Measurements from ENCODE around the gene IRAK1. TPM values are rescaled to one million over a fixed set of nuclear protein-coding genes. Genes with fewer than 3 reads are reported as not detected.
A peak's percentile ranks its signal among the peaks of the same experiment; 100 is the strongest.

IRAK1 gene
- total RNA-seq, 1 donor from 2014 or later, result 89.4 TPM

DNA sequence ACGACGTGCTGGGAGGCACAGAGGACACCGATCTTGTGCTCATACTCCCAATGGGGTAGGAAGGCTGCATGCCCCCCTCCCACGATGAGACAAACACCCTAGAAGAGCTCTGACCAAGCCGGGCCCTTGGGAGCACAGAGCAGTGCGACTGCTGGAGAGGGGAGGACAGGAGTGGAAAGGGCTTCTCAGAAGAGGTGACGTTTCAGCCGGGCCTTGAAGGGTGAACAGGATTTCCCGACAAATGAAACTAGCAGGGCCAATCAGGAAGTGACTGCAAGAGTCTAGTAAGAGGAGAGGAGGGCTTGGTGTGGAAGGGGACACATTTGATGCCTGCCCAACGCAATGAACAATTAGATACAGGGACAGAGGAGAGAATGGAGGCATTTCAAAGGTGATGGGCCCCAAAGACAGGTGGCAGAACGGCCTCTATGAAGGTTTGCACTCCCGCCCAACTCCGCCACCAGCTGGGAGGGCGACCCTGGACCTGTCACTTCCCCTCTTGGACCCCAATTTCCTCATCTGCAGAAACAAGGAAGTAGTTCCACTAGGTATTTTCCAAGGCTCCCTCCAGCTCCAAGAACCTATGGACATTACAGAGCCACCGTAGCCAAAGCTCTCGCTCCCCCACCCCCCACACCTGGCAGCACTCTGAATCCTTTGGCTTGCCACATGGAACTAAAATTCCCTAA, 52.0 kb downstream of the IRAK1 start:
- Histone ChIP-seq H3K36me3 (peaks cover 7% of the 10 kb centered on the region), H3K27ac (peak overlapping the region; percentile 65), H3K4me1 (peaks cover 34% of the 10 kb centered on the region), H3K4me3 (peak overlapping the region; percentile 68), H3K9me3 (no peaks in the 10 kb centered on the region), H3K27me3 (no peaks in the 10 kb centered on the region)
- intact Hi-C loops (cut with DNase I), result no loop called here
- DNase-seq (no peak), ATAC-seq (no peak)
- TF ChIP-seq, protein P1, sequence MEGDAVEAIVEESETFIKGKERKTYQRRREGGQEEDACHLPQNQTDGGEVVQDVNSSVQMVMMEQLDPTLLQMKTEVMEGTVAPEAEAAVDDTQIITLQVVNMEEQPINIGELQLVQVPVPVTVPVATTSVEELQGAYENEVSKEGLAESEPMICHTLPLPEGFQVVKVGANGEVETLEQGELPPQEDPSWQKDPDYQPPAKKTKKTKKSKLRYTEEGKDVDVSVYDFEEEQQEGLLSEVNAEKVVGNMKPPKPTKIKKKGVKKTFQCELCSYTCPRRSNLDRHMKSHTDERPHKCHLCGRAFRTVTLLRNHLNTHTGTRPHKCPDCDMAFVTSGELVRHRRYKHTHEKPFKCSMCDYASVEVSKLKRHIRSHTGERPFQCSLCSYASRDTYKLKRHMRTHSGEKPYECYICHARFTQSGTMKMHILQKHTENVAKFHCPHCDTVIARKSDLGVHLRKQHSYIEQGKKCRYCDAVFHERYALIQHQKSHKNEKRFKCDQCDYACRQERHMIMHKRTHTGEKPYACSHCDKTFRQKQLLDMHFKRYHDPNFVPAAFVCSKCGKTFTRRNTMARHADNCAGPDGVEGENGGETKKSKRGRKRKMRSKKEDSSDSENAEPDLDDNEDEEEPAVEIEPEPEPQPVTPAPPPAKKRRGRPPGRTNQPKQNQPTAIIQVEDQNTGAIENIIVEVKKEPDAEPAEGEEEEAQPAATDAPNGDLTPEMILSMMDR (IDR thresholded peaks at IDR 0.05), result no peak

DNA sequence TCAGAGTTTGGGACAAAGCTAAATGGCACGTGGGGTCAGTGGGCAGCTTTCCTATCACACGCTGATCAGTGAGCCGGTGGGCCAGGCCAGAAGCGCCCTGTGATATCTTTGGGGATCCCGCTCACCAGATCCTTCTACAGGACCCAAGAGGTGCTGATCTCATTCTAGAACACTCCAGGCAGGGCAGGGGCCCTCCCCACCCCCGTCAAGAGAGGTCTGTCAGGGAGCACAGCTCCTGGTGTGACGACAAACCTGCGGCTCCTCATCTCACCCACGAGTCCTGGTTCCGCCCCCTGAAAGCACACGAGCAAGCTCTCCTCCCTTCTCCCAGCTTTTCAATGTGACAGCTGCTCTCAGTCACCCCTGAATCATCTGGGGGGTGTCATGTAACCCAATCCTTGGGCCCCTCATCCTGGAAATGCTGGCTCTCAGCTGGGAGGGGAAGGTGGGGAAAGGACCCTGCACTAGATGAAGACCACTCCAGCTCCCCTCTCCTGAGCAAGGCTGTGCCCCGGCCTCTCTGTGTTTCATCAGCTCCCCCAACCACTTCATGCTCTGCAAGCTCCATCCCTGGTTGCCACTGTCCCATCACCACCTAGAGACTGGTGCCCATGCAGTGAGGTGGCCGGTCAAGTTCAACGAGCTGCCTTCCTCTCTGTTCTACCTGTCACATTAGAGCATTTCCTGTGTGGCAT, 52.7 kb downstream of the IRAK1 start:
- Histone ChIP-seq H3K4me1 (peaks cover 34% of the 10 kb centered on the region), H3K36me3 (peaks cover 14% of the 10 kb centered on the region), H3K27ac (peak overlapping the region; percentile 65), H3K9me3 (no peaks in the 10 kb centered on the region), H3K27me3 (no peaks in the 10 kb centered on the region), H3K4me3 (peak overlapping the region; percentile 68)
- DNase-seq (no peak), ATAC-seq (no peak)
- TF ChIP-seq, protein P1 (IDR thresholded peaks at IDR 0.05), result no peak
- intact Hi-C loops (cut with DNase I), result no loop called here

- TF ChIP-seq, protein P1 (IDR thresholded peaks at IDR 0.05), result no peak
- no peaks in the 10 kb centered on the region for H3K9me3 ChIP-seq
- peaks cover 21% of the 10 kb centered on the region for H3K36me3 ChIP-seq
- H3K27me3 ChIP-seq, result no peaks in the 10 kb centered on the region
- ATAC-seq (no peak), DNase-seq (no peak)
- no peak overlapping the region for H3K27ac ChIP-seq
- peaks cover 34% of the 10 kb centered on the region for H3K4me1 ChIP-seq
- intact Hi-C loops (cut with DNase I), result no loop called here
- no peak overlapping the region for H3K4me3 ChIP-seq
Measured at GRCh38 chrX:153966283-153966688, 53.4 kb downstream of the IRAK1 start.

DNA sequence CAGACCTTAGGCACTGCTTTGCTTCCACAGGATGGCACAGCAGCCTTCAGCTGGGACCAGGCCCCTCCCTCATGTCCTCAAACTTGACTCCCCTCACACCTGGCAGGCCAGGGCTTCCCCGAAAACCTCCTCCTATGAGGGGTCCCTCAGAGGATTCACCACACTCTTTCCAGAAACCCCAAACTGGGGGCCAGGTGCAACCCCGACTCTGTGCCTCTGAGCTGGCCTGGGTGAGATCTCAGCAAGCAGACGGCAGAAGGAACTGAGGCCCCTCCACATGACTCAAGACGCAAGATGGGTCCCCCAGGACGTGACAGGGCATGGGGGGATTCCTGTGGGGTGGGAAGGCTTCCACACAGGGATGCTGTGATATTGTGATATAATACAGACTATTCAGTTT, 54.3 kb downstream of the IRAK1 start:
- intact Hi-C loops (cut with DNase I), result no loop called here
- peaks cover 30% of the 10 kb centered on the region for H3K36me3 ChIP-seq
- H3K27ac ChIP-seq, result no peak overlapping the region
- H3K4me3 ChIP-seq, result no peak overlapping the region
- TF ChIP-seq, protein P1 (IDR thresholded peaks at IDR 0.05), result no peak
- H3K9me3 ChIP-seq, result no peaks in the 10 kb centered on the region
- no peaks in the 10 kb centered on the region for H3K27me3 ChIP-seq
- no peak for ATAC-seq
- H3K4me1 ChIP-seq, result peaks cover 34% of the 10 kb centered on the region
- DNase-seq, result no peak

DNA sequence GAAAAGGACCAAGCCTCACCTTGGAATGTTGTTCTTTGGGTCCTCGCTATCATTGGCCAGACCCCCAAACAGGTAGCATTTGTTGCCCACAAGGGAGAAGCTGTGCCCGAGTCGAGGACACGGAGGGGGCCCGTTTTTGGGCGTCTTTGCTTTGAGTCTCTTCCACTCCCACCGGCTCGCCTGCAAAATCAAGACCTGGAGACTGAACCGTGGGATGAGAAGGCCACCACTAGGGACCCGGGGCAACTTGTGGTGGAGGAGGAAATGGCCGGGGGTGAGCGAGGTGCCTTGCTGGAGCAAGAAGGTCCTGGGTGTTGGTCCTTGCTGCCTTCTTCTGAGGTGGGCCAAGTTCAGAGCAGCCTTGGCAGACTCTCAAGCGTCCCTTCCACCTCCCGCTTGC, 55.6 kb downstream of the IRAK1 start:
- Histone ChIP-seq H3K27ac (no peak overlapping the region), H3K9me3 (no peaks in the 10 kb centered on the region), H3K27me3 (no peaks in the 10 kb centered on the region), H3K4me3 (no peak overlapping the region), H3K4me1 (peaks cover 33% of the 10 kb centered on the region), H3K36me3 (peaks cover 43% of the 10 kb centered on the region)
- intact Hi-C loops (cut with DNase I), result no loop called here
- TF ChIP-seq, protein P1 (IDR thresholded peaks at IDR 0.05), result no peak
- no peak for ATAC-seq
- no peak for DNase-seq
